Osteoblast (primary cell): ENCODE measurements around the gene TOX3. TPM values are rescaled to one million over a fixed set of nuclear protein-coding genes. Genes with fewer than 3 reads are reported as not detected.

ENCODE experiments used
- DNase-seq: peaks from one replicate; pipeline ENCODE4 v3.0.0; 2011; ENCODE audit warnings: low spot score, mixed read lengths; ENCODE audit not compliant: insufficient read length; ENCODE audit errors: missing footprints
- H2AFZ ChIP-seq: 2 replicates; pipeline ENCODE4 v1.6.0; 2011; ENCODE audit warnings: mild to moderate bottlenecking, low read length
- H3K27ac ChIP-seq: 2 replicates; pipeline ENCODE4 v1.5.1; 2011; ENCODE audit warnings: mild to moderate bottlenecking, low read depth, low read length, moderate library complexity
- H3K27me3 ChIP-seq: 2 replicates; pipeline ENCODE4 v1.6.0; 2012; ENCODE audit warnings: mild to moderate bottlenecking, control low read depth, inconsistent platforms, low read length, moderate library complexity; ENCODE audit not compliant: insufficient read depth
- H3K36me3 ChIP-seq: 2 replicates; pipeline ENCODE4 v1.5.1; 2011; ENCODE audit warnings: mild to moderate bottlenecking, low read length, control low read depth, moderate library complexity; ENCODE audit not compliant: insufficient read depth
- H3K4me1 ChIP-seq: 2 replicates; pipeline ENCODE4 v1.5.1; 2011; ENCODE audit warnings: mild to moderate bottlenecking, low read length, control low read depth, moderate library complexity; ENCODE audit not compliant: insufficient read depth
- H3K4me2 ChIP-seq: 2 replicates; pipeline ENCODE4 v1.6.0; 2011; ENCODE audit warnings: mild to moderate bottlenecking, low read length; ENCODE audit not compliant: insufficient read depth
- H3K4me3 ChIP-seq: fragments of 200-600 bp; sonication (generic); 3 replicates; pipeline ENCODE4 v1.5.1; 2012; ENCODE audit warnings: mild to moderate bottlenecking, low read length, inconsistent platforms; ENCODE audit not compliant: insufficient read depth
- H3K79me2 ChIP-seq: 2 replicates; pipeline ENCODE4 v1.6.0; 2012; ENCODE audit warnings: mild to moderate bottlenecking, low read length, control low read depth, inconsistent platforms; ENCODE audit not compliant: insufficient read depth
- H3K9me3 ChIP-seq: 2 replicates; pipeline ENCODE4 v1.5.1; 2011; ENCODE audit warnings: low read depth, low read length, control low read depth
- H4K20me1 ChIP-seq: 2 replicates; pipeline ENCODE4 v1.6.0; 2012; ENCODE audit warnings: mild to moderate bottlenecking, low read length, control low read depth; ENCODE audit not compliant: insufficient read depth
- CTCF ChIP-seq: IDR thresholded peaks from 2 replicates; pipeline ENCODE4 v1.5.1; 2011; ENCODE audit warnings: mild to moderate bottlenecking, low read depth, low read length, moderate library complexity; ENCODE audit errors: extremely low read depth
- total RNA-seq: library from RNA; depleted of rRNA; stranded (reverse); fragments of >200 nt; gene quantifications from 2 replicates; pipeline ENCODE4 v1.2.3, GENCODE V29; 2012

Gene TOX3
- total RNA-seq, 1 donor: not detected

GRCh38 chr16:52489894-52490293 is 57.0 kb downstream of the TOX3 start:
- no peak for TF ChIP-seq CTCF
- DNase-seq: no peak
- H3K4me2 ChIP-seq: no peak overlapping the region

GRCh38 chr16:52488837-52489289 is 58.1 kb downstream of the TOX3 start:
- no peak for TF ChIP-seq CTCF
- H3K4me1 ChIP-seq: no peaks in the 10 kb centered on the region
- no peaks in the 10 kb centered on the region for H4K20me1 ChIP-seq
- H2AFZ ChIP-seq: no peak overlapping the region
- no peaks in the 10 kb centered on the region for H3K36me3 ChIP-seq
- no peaks in the 10 kb centered on the region for H3K79me2 ChIP-seq
- H3K27ac ChIP-seq: no peak overlapping the region
- H3K4me3 ChIP-seq: no peak overlapping the region
- no peaks in the 10 kb centered on the region for H3K27me3 ChIP-seq
- no peak for DNase-seq
- no peak overlapping the region for H3K4me2 ChIP-seq
- peaks cover 2% of the 10 kb centered on the region for H3K9me3 ChIP-seq

More at GRCh38 chr16:52489894-52490293, 57.0 kb downstream of the TOX3 start:
- Histone ChIP-seq H3K9me3 (peaks cover 2% of the 10 kb centered on the region), H4K20me1 (no peaks in the 10 kb centered on the region), H3K27me3 (no peaks in the 10 kb centered on the region), H3K4me3 (no peak overlapping the region), H3K36me3 (no peaks in the 10 kb centered on the region), H2AFZ (no peak overlapping the region), H3K27ac (no peak overlapping the region), H3K79me2 (no peaks in the 10 kb centered on the region), H3K4me1 (no peaks in the 10 kb centered on the region)

- no peaks in the 10 kb centered on the region for H3K4me1 ChIP-seq
- DNase-seq: no peak
- no peak overlapping the region for H3K27ac ChIP-seq
- H2AFZ ChIP-seq: no peak overlapping the region
- no peak overlapping the region for H3K4me3 ChIP-seq
- H3K79me2 ChIP-seq: no peaks in the 10 kb centered on the region
- no peak for TF ChIP-seq CTCF
- H3K36me3 ChIP-seq: no peaks in the 10 kb centered on the region
- no peaks in the 10 kb centered on the region for H3K27me3 ChIP-seq
- no peaks in the 10 kb centered on the region for H4K20me1 ChIP-seq
- no peak overlapping the region for H3K4me2 ChIP-seq
- H3K9me3 ChIP-seq: peaks cover 2% of the 10 kb centered on the region
Observed at GRCh38 chr16:52487849-52488457, 59.0 kb downstream of the TOX3 start.

- H3K9me3 ChIP-seq: no peaks in the 10 kb centered on the region
- DNase-seq: no peak
- H2AFZ ChIP-seq: no peak overlapping the region
- no peaks in the 10 kb centered on the region for H4K20me1 ChIP-seq
- H3K27ac ChIP-seq: no peak overlapping the region
- no peaks in the 10 kb centered on the region for H3K27me3 ChIP-seq
- no peaks in the 10 kb centered on the region for H3K79me2 ChIP-seq
- H3K36me3 ChIP-seq: no peaks in the 10 kb centered on the region
- H3K4me2 ChIP-seq: no peak overlapping the region
- no peaks in the 10 kb centered on the region for H3K4me1 ChIP-seq
- no peak overlapping the region for H3K4me3 ChIP-seq
- TF ChIP-seq CTCF: no peak
Observed at GRCh38 chr16:52480237-52480636, 66.7 kb downstream of the TOX3 start.
